ENCODE data around the gene TMEM240. TPM values are rescaled to one million over a fixed set of nuclear protein-coding genes. Genes with fewer than 3 reads are reported as not detected.
"Not testable (repeated sequence)": the region's sequence is repeated elsewhere in the genome, so short reads cannot be mapped to it uniquely, and the experiment has no call there.

TMEM240 gene
- total and polyA plus RNA-seq, 9 of the 15 experiments (the other 6 are each of a cell fraction or from before 2014, with no cell fraction given), result 0.24 to 2.0 (median 0.69) TPM; not detected in 5

DNA sequence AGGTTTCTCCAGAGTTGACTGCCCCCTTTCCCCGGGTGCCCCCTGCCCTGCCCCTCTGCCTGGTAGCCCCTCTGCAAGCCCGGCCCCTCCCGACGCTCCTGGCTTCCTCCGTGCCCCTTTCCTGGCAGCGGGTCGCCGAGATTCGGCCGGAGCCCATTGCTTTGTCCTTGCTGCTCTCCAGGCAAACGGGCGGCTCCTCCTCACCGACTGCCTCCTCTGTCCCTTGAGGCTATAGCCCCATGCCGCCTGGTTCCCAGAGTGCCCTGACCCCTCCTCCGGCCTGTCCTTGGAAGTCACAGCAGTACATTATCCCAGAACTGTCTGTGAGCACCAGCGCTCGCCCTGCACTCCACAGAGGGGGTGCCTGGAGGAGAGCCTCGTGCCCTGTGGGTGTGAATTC, 26.7 kb downstream of the TMEM240 start:
- DNase-seq (ENCODE audit: extremely low read depth in 1 of 4, low spot score in 3 of 4); H3K4me2 ChIP-seq (ENCODE audit: insufficient read depth, low read length); in situ Hi-C loops (cut with MboI); H3K9me1 ChIP-seq (ENCODE audit: control insufficient read depth, insufficient read depth, low read length); POLR2A ChIA-PET; H3K9me3 ChIP-seq (replicated peaks; ENCODE audit: control insufficient read depth, insufficient read depth, low read depth, low read length); FAIRE-seq; H3K27me3 ChIP-seq (ENCODE audit: control insufficient read depth in 2 of 2, insufficient read depth in 2 of 2, low read length in 2 of 2); H4K20me1 ChIP-seq (replicated peaks; ENCODE audit: control insufficient read depth, insufficient read depth, low read length); BruUV-seq (replicated peaks); CTCF ChIA-PET (ENCODE audit: low intra/inter-chr PET ratio); ATAC-seq; H2AFZ ChIP-seq (ENCODE audit: low read depth, low read length); H3K27ac ChIP-seq (ENCODE audit: extremely low read depth, low read depth, low read length): not testable (repeated sequence)
- H3K79me2 ChIP-seq (ENCODE audit: control insufficient read depth, insufficient read depth, low read length), result peaks cover 45% of the 10 kb centered on the region
- intact Hi-C loops (cut with micrococcal nuclease), result loop anchor here (5.0 to 10.0 kb wide), 2 partner anchors 119 to 394 kb away; partner anchors contain the start of gene CCNL2
- H3K4me1 ChIP-seq (replicated peaks in 1 of 2; ENCODE audit: control insufficient read depth in 2 of 2, insufficient read depth in 2 of 2, low read length in 2 of 2), result peaks cover 0 to 26% of the 10 kb centered on the region in 2 experiments; a peak in 2 of 5 replicates
- H3K36me3 ChIP-seq (ENCODE audit: control insufficient read depth, insufficient read depth, low read length), result peaks cover 39% of the 10 kb centered on the region; the same call in 2 of the 3 replicates
- peak overlapping the region in 1 of 2 experiments; percentile 82; a peak in 2 of 4 replicates for H3K9ac ChIP-seq (ENCODE audit: insufficient read depth in 1 of 2, low read depth in 2 of 2, low read length in 2 of 2)
- peak overlapping the region; percentile 93; the same call in 1 of the 2 replicates for H3K4me3 ChIP-seq
- WGBS (ENCODE audit: insufficient coverage, low coverage, missing lambda C conversion rate), result 81% methylated on average over 6 of the region's 18 CpGs

DNA sequence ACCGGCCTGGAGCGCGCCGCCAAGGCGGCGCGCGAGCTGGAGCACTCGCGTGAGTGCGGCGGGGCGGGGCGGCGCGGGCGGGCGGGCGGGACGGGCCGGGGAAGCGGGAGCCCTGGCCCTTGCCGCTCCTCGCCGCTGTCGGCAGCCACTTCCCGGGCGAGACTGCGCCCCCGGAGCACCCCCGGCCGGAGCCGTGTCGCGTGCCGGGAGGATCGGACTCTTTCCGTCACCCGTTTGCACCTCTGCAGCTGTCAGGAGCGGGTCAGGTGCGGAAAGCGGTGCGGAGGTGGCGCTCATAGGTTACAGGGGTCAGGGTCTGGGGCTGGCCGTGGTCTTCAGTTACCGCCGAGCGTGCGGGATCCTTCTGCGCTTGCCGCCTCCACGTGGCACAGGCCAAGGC, 28.0 kb downstream of the TMEM240 start:
- H3K4me1 ChIP-seq (replicated peaks in 1 of 2; ENCODE audit: control insufficient read depth in 2 of 2, insufficient read depth in 2 of 2, low read length in 2 of 2), result peaks cover 0 to 19% of the 10 kb centered on the region in 2 experiments; a peak in 2 of 5 replicates
- H3K9me1 ChIP-seq (ENCODE audit: control insufficient read depth, insufficient read depth, low read length); in situ Hi-C loops (cut with MboI); H3K27ac ChIP-seq (ENCODE audit: extremely low read depth, low read depth, low read length); H2AFZ ChIP-seq (ENCODE audit: low read depth, low read length); POLR2A ChIA-PET; H3K9me3 ChIP-seq (replicated peaks; ENCODE audit: control insufficient read depth, insufficient read depth, low read depth, low read length); BruUV-seq (replicated peaks); CTCF ChIA-PET (ENCODE audit: low intra/inter-chr PET ratio); H3K27me3 ChIP-seq (ENCODE audit: control insufficient read depth in 2 of 2, insufficient read depth in 2 of 2, low read length in 2 of 2); FAIRE-seq; H4K20me1 ChIP-seq (replicated peaks; ENCODE audit: control insufficient read depth, insufficient read depth, low read length): not testable (repeated sequence)
- peak overlapping the region; percentile 66 to 100; a peak in 3 of 4 replicates for H3K9ac ChIP-seq (ENCODE audit: insufficient read depth in 1 of 2, low read depth in 2 of 2, low read length in 2 of 2)
- peak; percentile 17 for ATAC-seq
- H3K4me3 ChIP-seq, result peak overlapping the region; percentile 93
- intact Hi-C loops (cut with micrococcal nuclease), result loop anchor here (5.0 to 10.0 kb wide), 2 partner anchors 118 to 395 kb away; partner anchors contain the start of gene CCNL2
- peak overlapping the region; percentile 78; the same call in 1 of the 2 replicates for H3K4me2 ChIP-seq (ENCODE audit: insufficient read depth, low read length)
- DNase-seq (ENCODE audit: extremely low read depth in 1 of 4, low spot score in 3 of 4), result peak in 1 of 4 experiments; percentile 45
- peak in 1 of 2 experiments; percentile 20; a peak in 1 of 4 replicates for TF ChIP-seq SIN3A (IDR thresholded peaks at IDR 0.05; ENCODE audit: borderline replicate concordance in 2 of 2, control insufficient read depth in 1 of 2, low read depth in 2 of 2, low read length in 2 of 2)
- WGBS (ENCODE audit: insufficient coverage, low coverage, missing lambda C conversion rate), result 1% methylated on average over 30 of the region's 52 CpGs
- H3K36me3 ChIP-seq (ENCODE audit: control insufficient read depth, insufficient read depth, low read length), result peaks cover 28% of the 10 kb centered on the region; the same call in 2 of the 3 replicates
- H3K79me2 ChIP-seq (ENCODE audit: control insufficient read depth, insufficient read depth, low read length), result peaks cover 45% of the 10 kb centered on the region
